ENCODE results near the gene GOLGA2.
"Not testable (repeated sequence)": the region's sequence is repeated elsewhere in the genome, so short reads cannot be mapped to it uniquely, and the experiment has no call there.

The GOLGA2 gene

DNA sequence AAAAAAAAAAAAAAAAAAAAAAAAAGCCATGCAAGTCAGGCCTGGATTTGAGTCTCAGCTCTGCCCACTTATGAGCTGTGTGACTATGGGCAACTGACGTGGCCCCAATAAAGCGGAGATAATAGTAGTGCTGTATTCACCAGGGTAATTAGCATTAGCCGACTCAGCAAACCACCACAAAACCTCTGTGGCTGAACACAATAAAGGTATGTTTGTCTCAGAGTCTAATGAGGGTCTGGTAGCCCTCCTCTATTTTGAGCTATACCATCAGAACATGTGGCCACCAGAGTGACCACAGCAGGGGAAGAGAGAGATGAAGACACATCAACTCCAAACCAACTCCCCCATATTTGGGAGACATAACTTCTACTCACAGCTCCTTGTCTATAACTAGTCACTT, 16.2 kb upstream of the GOLGA2 start:
- no peak overlapping the region for H3K4me3 ChIP-seq (ENCODE audit: insufficient read length, low read depth)
- no peak for TF ChIP-seq YY1 (IDR thresholded peaks at IDR 0.05; ENCODE audit: insufficient read depth, insufficient read length)
- no peak for TF ChIP-seq ZNF274 (IDR thresholded peaks at IDR 0.05; ENCODE audit: low read depth, low read length)
- no peak for TF ChIP-seq SUZ12 (IDR thresholded peaks at IDR 0.05; ENCODE audit: extremely low read depth, insufficient read depth, insufficient read length)

DNA sequence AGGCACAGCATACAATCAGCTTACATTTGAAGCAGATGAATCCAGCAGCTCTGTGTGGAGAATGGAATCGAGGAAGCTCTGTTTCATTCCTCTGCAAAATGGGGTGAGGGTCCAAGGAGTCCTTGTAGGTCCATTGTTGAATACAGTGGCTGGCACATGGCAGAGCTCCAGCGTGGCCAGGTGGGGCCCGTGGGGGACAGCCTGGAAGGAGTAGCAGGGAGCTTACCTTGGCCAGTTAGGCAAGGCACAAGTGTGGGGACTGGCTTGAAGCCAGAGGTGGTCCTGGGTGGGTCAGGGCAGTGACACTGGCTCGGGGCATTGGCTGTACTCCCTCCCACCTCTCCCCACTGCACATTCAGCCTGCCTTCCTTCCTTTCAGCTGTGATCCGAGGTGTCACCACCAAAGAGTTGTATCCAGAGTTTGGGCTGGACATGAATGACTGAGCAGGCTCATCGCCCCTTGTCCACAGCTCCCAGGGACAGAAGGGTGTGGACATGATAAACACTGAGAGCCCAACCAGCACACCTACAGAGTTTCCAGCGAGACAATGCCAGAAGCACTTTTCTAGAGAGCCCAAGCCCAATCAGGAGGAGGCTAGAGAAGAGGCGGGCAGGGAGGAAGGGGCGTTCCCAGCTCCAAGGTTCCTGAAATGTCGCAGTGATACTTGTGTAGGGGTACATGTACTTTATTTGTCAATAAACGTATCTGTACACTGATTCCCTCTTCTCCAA, 12.6 kb upstream of the GOLGA2 start:
- Histone ChIP-seq H3K4me1 (ENCODE audit: insufficient read depth, insufficient read length) (peaks cover 4% of the 10 kb centered on the region), H3K9ac (ENCODE audit: insufficient read length, low read depth) (no peak overlapping the region)
- no peak for DNase-seq (ENCODE audit: low read depth, low spot score)

More for the DNA sequence above, 16.2 kb upstream of the GOLGA2 start:
- H3K9ac ChIP-seq (ENCODE audit: insufficient read length, low read depth) = no peak overlapping the region
- H3K36me3 ChIP-seq (ENCODE audit: insufficient read depth, insufficient read length, low read length) = peaks cover 16% of the 10 kb centered on the region
- H3K4me1 ChIP-seq (ENCODE audit: insufficient read depth, insufficient read length) = peaks cover 4% of the 10 kb centered on the region
- no peaks in the 10 kb centered on the region for H3K9me3 ChIP-seq (ENCODE audit: insufficient read depth, low read length)
- no peaks in the 10 kb centered on the region for H3K27me3 ChIP-seq (ENCODE audit: insufficient read depth, insufficient read length)
- no peak for DNase-seq (ENCODE audit: low read depth, low spot score)

DNA sequence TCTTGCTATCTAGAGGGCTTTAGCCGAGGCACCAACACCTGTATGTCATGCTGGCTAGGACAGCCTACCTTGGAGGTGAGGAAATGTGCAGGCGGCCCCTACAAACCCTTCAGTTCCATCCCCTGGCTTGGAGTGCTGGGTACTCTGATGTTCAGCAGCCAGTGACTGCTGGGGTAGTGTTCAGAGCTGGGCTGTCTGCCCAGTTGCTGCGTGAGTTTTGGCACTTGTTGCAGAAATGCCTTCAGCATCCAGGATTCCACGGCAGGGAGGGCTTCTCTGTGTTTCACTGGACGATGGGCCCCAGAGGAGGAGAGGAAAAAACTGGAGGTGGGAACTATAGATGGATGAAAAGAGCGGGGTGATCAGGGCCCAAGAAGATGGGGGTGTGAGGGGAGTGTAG, 10.6 kb upstream of the GOLGA2 start:
- no peaks in the 10 kb centered on the region for H3K27me3 ChIP-seq (ENCODE audit: insufficient read depth, insufficient read length)
- H3K9me3 ChIP-seq (ENCODE audit: insufficient read depth, low read length) = no peaks in the 10 kb centered on the region
- peaks cover 31% of the 10 kb centered on the region for H3K36me3 ChIP-seq (ENCODE audit: insufficient read depth, insufficient read length, low read length)
- no peak overlapping the region for H3K9ac ChIP-seq (ENCODE audit: insufficient read length, low read depth)
- no peak for TF ChIP-seq ZNF274 (IDR thresholded peaks at IDR 0.05; ENCODE audit: low read depth, low read length)
- no peak for TF ChIP-seq YY1 (IDR thresholded peaks at IDR 0.05; ENCODE audit: insufficient read depth, insufficient read length)
- no peak for TF ChIP-seq SUZ12 (IDR thresholded peaks at IDR 0.05; ENCODE audit: extremely low read depth, insufficient read depth, insufficient read length)
- peaks cover 6% of the 10 kb centered on the region for H3K4me1 ChIP-seq (ENCODE audit: insufficient read depth, insufficient read length)
- H3K4me3 ChIP-seq (ENCODE audit: insufficient read length, low read depth) = no peak overlapping the region
- DNase-seq (ENCODE audit: low read depth, low spot score) = no peak

More for the DNA sequence above, 12.6 kb upstream of the GOLGA2 start:
- TF ChIP-seq SUZ12 (IDR thresholded peaks at IDR 0.05; ENCODE audit: extremely low read depth, insufficient read depth, insufficient read length) (no peak), YY1 (IDR thresholded peaks at IDR 0.05; ENCODE audit: insufficient read depth, insufficient read length) (no peak), ZNF274 (IDR thresholded peaks at IDR 0.05; ENCODE audit: low read depth, low read length) (no peak)
- Histone ChIP-seq H3K27me3 (ENCODE audit: insufficient read depth, insufficient read length) (no peaks in the 10 kb centered on the region), H3K36me3 (ENCODE audit: insufficient read depth, insufficient read length, low read length) (peaks cover 31% of the 10 kb centered on the region), H3K4me3 (ENCODE audit: insufficient read length, low read depth) (no peak overlapping the region), H3K9me3 (ENCODE audit: insufficient read depth, low read length) (no peaks in the 10 kb centered on the region)

DNA sequence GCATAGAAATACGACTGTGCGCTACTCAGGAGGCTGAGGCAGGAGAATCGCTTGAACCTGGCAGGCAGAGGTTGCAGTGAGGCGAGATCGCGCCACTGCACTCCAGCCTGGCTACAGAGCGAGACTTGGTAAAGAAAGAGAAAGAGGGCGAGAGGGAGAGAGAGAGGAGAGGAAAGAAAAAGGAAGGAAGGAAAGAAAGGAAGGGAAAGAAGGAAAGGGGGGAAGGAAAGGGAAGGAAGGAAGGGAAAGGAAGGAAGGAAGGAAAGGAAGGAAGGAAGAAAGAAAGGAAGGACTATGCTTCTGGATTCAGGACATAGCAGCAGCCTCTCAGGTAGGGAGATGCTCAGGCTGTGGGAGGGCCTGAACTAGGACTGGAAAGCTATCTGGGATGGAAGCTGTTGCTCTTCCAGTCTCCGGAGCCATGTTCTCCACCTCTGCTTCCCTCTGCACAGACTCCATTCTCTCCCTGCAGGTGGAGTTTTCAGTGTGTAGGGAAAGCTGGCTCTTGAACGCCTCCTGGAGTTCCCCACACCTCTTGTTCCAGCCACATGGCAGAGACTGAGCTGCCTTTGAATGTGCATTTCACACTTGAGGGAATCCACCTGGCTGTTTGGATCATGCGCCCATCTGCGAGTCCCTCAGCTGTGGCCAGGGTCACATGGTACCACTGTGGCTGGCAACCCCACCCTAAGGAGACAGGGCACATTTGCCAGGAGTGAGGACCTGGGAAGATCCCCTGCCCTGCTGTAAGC, 9.4 kb upstream of the GOLGA2 start:
- Histone ChIP-seq H3K4me3 (ENCODE audit: insufficient read length, low read depth) (no peak overlapping the region), H3K36me3 (ENCODE audit: insufficient read depth, insufficient read length, low read length) (peaks cover 32% of the 10 kb centered on the region), H3K27me3 (ENCODE audit: insufficient read depth, insufficient read length) (no peaks in the 10 kb centered on the region), H3K9me3 (ENCODE audit: insufficient read depth, low read length) (no peaks in the 10 kb centered on the region), H3K4me1 (ENCODE audit: insufficient read depth, insufficient read length) (peaks cover 6% of the 10 kb centered on the region), H3K9ac (ENCODE audit: insufficient read length, low read depth) (no peak overlapping the region)
- no peak for DNase-seq (ENCODE audit: low read depth, low spot score)
- TF ChIP-seq YY1 (IDR thresholded peaks at IDR 0.05; ENCODE audit: insufficient read depth, insufficient read length) = no peak
- no peak for TF ChIP-seq ZNF274 (IDR thresholded peaks at IDR 0.05; ENCODE audit: low read depth, low read length)
- TF ChIP-seq SUZ12 (IDR thresholded peaks at IDR 0.05; ENCODE audit: extremely low read depth, insufficient read depth, insufficient read length) = no peak

DNA sequence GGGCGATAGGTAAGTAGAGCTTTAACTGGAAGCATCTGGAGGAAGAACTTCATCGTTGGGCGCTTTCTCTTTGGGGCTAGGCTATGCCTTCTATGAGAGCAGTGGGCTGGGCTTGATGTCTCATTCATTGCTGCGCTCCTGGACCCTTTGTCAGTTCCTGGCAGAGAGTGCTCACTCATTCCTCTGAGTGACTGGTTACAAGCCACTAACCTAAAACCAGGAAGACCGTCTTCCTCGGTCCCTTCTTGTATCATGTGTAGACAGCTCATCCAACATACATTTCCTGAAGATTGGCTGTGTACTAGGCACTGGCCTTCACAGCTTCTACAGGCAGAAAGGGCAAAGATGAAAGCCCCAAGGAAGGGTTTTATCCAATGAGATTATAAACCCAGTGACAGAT, 6.7 kb upstream of the GOLGA2 start:
- no peak overlapping the region for H3K9ac ChIP-seq (ENCODE audit: insufficient read length, low read depth)
- DNase-seq (ENCODE audit: low read depth, low spot score) = no peak
- peaks cover 11% of the 10 kb centered on the region for H3K4me1 ChIP-seq (ENCODE audit: insufficient read depth, insufficient read length)
- no peak overlapping the region for H3K4me3 ChIP-seq (ENCODE audit: insufficient read length, low read depth)
- H3K9me3 ChIP-seq (ENCODE audit: insufficient read depth, low read length) = no peaks in the 10 kb centered on the region
- TF ChIP-seq YY1 (IDR thresholded peaks at IDR 0.05; ENCODE audit: insufficient read depth, insufficient read length) (no peak), SUZ12 (IDR thresholded peaks at IDR 0.05; ENCODE audit: extremely low read depth, insufficient read depth, insufficient read length) (no peak), ZNF274 (IDR thresholded peaks at IDR 0.05; ENCODE audit: low read depth, low read length) (no peak)
- no peaks in the 10 kb centered on the region for H3K27me3 ChIP-seq (ENCODE audit: insufficient read depth, insufficient read length)
- peaks cover 23% of the 10 kb centered on the region for H3K36me3 ChIP-seq (ENCODE audit: insufficient read depth, insufficient read length, low read length)

DNA sequence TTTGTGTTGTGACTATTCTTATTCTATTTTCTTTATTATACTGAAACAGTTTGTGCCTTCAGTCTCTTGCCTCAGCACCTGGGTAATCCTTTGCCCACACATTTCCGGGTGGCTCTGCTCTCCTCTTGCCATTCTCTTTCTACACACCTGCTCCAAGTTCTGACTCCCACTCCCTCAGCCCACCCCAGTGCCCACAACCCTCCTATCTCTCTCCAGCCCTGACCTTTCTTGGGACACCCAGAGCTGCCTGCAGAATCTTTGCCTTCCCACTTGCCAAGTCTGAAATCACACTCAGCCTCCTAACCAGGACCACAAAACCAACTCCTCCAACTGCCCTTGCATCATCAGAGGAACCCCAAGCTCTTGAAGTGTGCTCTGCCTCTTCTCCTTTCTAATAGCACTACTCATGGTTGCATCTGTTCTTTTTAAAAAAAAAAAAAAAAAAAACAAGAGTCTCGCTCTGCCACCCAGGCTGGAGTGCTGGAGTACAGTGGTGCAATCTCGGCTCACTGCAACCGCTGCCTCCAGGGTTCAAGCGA, 4.3 kb upstream of the GOLGA2 start:
- Histone ChIP-seq H3K4me3 (ENCODE audit: insufficient read length, low read depth) (no peak overlapping the region), H3K4me1 (ENCODE audit: insufficient read depth, insufficient read length) (peaks cover 17% of the 10 kb centered on the region), H3K27me3 (ENCODE audit: insufficient read depth, insufficient read length) (no peaks in the 10 kb centered on the region), H3K9me3 (ENCODE audit: insufficient read depth, low read length) (no peaks in the 10 kb centered on the region), H3K9ac (ENCODE audit: insufficient read length, low read depth) (no peak overlapping the region), H3K36me3 (ENCODE audit: insufficient read depth, insufficient read length, low read length) (peaks cover 8% of the 10 kb centered on the region)
- DNase-seq (ENCODE audit: low read depth, low spot score) = no peak
- TF ChIP-seq ZNF274 (IDR thresholded peaks at IDR 0.05; ENCODE audit: low read depth, low read length) = no peak
- no peak for TF ChIP-seq YY1 (IDR thresholded peaks at IDR 0.05; ENCODE audit: insufficient read depth, insufficient read length)
- no peak for TF ChIP-seq SUZ12 (IDR thresholded peaks at IDR 0.05; ENCODE audit: extremely low read depth, insufficient read depth, insufficient read length)

DNA sequence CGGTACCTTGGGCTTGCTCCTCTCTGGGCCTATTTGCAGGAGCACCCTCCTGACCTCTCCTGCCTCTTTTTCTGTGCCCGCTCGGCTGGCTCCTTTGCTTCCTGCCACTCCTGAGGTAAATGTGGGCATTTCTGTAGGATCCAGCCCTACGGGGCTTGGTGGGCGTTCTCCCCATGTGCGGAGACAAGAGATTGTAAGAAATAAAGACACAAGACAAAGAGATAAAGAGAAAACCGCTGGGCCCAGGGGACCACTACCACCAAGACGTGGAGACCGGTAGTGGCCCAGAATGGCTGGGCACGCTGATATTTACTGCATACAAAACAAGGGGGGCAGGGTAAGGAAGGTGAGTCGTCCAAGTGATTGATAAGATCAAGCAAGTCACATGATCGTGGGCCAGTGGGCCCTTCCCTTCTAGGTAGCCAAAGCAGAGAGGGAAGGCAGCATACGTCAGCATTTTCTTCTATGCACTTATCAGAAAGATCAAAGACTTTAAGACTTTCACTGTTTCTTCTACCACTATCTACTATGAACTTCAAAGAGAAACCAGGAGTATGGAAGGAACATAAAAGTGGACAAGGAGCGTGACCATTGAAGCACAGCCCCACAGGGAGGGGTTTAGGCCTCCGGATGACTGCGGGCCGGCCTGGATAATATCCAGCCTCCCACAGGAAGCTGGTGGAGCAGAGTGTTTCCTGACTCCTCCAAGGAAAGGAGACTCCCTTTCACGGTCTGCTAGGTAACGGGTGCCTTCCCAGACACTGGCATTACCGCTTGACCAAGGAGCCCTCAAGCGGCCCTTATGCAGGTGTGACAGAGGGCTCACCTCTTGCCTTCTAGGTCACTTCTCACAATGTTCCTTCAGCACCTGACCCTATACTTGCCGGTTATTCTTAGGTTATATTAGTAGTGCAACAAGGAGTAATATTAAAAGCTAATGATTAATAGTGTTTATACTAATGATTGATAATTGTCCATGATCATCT, 3.6 kb upstream of the GOLGA2 start:
- peak overlapping the region; percentile 56 for H3K9ac ChIP-seq (ENCODE audit: insufficient read length, low read depth)
- not testable (repeated sequence) for DNase-seq (ENCODE audit: low read depth, low spot score); H3K36me3 ChIP-seq (ENCODE audit: insufficient read depth, insufficient read length, low read length); H3K27me3 ChIP-seq (ENCODE audit: insufficient read depth, insufficient read length); H3K4me3 ChIP-seq (ENCODE audit: insufficient read length, low read depth); H3K9me3 ChIP-seq (ENCODE audit: insufficient read depth, low read length)
- peaks cover 17% of the 10 kb centered on the region for H3K4me1 ChIP-seq (ENCODE audit: insufficient read depth, insufficient read length)

Measured in NT2/D1 (cell line).